ENCODE results near the gene CITED4. TPM values are rescaled to one million over a fixed set of nuclear protein-coding genes. Genes with fewer than 3 reads are reported as not detected.

The CITED4 gene
- polyA plus RNA-seq, 1 of the 3 experiments (the other 2 are of a cell fraction): 10.1 TPM

GRCh38 chr1:40842207-40842606 lies 20.0 kb downstream of the CITED4 start:
- Histone ChIP-seq H3K4me2 (no peak overlapping the region), H3K9me3 (no peaks in the 10 kb centered on the region), H3F3A (replicated peaks; ENCODE audit: insufficient read depth) (no peaks in the 10 kb centered on the region), H3K27me3 (ENCODE audit: insufficient read depth) (no peaks in the 10 kb centered on the region), H2AFZ (ENCODE audit: low read depth) (no peak overlapping the region), H3K79me2 (ENCODE audit: insufficient read depth) (no peaks in the 10 kb centered on the region), H3K4me1 (ENCODE audit: control insufficient read depth in 1 of 2, insufficient read depth in 2 of 2, low read depth in 1 of 2, low read length in 1 of 2) (no peaks in the 10 kb centered on the region; a peak in 1 of 4 replicates), H3K9ac (no peak overlapping the region), H3K27ac (ENCODE audit: low read depth in 2 of 2, low read length in 1 of 2) (no peak overlapping the region), H3K9me2 (no peaks in the 10 kb centered on the region), H4K20me1 (ENCODE audit: insufficient read depth) (no peaks in the 10 kb centered on the region), H3K36me3 (replicated peaks in 1 of 2; ENCODE audit: control insufficient read depth in 1 of 2, insufficient read depth in 2 of 2, low read length in 1 of 2) (no peaks in the 10 kb centered on the region), H3K4me3 (ENCODE audit: low read depth in 2 of 2, low read length in 1 of 2) (no peak overlapping the region)
- 45% methylated on average over 4 of the region's 4 CpGs for WGBS (ENCODE audit: low lambda C conversion rate)
- CTCF ChIA-PET: interaction anchor here (1.4 to 1.5 kb wide), 2 partner anchors 8 to 110 kb away, joined by 5 to 7 read pairs; no protein-coding TSS in a partner anchor
- POLR2A ChIA-PET: no interaction called here
- DNase-seq: no peak
- TF ChIP-seq ELF1 (IDR thresholded peaks at IDR 0.05) (no peak), MAX (IDR thresholded peaks at IDR 0.05; ENCODE audit: low read depth) (no peak), IRF3 (IDR thresholded peaks at IDR 0.05; ENCODE audit: low read depth, low read length) (no peak), CHD2 (IDR thresholded peaks at IDR 0.05; ENCODE audit: low read length, partially characterized antibody) (no peak), TCF12 (IDR thresholded peaks at IDR 0.05) (no peak), USF1 (IDR thresholded peaks at IDR 0.05; ENCODE audit: borderline replicate concordance, low read depth) (no peak), EP300 (IDR thresholded peaks at IDR 0.05; ENCODE audit: borderline replicate concordance in 1 of 2, low read depth in 1 of 2, low read length in 1 of 2) (no peak), USF2 (IDR thresholded peaks at IDR 0.05; ENCODE audit: borderline replicate concordance, low read depth, low read length) (no peak), EZH2phosphoT487 (IDR thresholded peaks at IDR 0.05; ENCODE audit: borderline replicate concordance, low read depth) (no peak), FOXM1 (IDR thresholded peaks at IDR 0.05; ENCODE audit: low read depth) (no peak), NRF1 (IDR thresholded peaks at IDR 0.05; ENCODE audit: low read depth, low read length) (no peak), TEAD4 (IDR thresholded peaks at IDR 0.05; ENCODE audit: borderline replicate concordance, insufficient read depth) (no peak), RFX5 (IDR thresholded peaks at IDR 0.05; ENCODE audit: low read length) (no peak), SIN3A (IDR thresholded peaks at IDR 0.05; ENCODE audit: borderline replicate concordance, low read depth, low read length) (no peak), SMC3 (IDR thresholded peaks at IDR 0.05; ENCODE audit: low read depth, low read length) (no peak), TAF1 (IDR thresholded peaks at IDR 0.05; ENCODE audit: borderline replicate concordance, low read depth, low read length) (no peak), YY1 (IDR thresholded peaks at IDR 0.05; ENCODE audit: low read depth) (no peak)
- TF ChIP-seq, protein P1, sequence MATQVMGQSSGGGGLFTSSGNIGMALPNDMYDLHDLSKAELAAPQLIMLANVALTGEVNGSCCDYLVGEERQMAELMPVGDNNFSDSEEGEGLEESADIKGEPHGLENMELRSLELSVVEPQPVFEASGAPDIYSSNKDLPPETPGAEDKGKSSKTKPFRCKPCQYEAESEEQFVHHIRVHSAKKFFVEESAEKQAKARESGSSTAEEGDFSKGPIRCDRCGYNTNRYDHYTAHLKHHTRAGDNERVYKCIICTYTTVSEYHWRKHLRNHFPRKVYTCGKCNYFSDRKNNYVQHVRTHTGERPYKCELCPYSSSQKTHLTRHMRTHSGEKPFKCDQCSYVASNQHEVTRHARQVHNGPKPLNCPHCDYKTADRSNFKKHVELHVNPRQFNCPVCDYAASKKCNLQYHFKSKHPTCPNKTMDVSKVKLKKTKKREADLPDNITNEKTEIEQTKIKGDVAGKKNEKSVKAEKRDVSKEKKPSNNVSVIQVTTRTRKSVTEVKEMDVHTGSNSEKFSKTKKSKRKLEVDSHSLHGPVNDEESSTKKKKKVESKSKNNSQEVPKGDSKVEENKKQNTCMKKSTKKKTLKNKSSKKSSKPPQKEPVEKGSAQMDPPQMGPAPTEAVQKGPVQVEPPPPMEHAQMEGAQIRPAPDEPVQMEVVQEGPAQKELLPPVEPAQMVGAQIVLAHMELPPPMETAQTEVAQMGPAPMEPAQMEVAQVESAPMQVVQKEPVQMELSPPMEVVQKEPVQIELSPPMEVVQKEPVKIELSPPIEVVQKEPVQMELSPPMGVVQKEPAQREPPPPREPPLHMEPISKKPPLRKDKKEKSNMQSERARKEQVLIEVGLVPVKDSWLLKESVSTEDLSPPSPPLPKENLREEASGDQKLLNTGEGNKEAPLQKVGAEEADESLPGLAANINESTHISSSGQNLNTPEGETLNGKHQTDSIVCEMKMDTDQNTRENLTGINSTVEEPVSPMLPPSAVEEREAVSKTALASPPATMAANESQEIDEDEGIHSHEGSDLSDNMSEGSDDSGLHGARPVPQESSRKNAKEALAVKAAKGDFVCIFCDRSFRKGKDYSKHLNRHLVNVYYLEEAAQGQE (IDR thresholded peaks at IDR 0.05; ENCODE audit: low read depth, low read length): no peak
- TF ChIP-seq, protein P2, sequence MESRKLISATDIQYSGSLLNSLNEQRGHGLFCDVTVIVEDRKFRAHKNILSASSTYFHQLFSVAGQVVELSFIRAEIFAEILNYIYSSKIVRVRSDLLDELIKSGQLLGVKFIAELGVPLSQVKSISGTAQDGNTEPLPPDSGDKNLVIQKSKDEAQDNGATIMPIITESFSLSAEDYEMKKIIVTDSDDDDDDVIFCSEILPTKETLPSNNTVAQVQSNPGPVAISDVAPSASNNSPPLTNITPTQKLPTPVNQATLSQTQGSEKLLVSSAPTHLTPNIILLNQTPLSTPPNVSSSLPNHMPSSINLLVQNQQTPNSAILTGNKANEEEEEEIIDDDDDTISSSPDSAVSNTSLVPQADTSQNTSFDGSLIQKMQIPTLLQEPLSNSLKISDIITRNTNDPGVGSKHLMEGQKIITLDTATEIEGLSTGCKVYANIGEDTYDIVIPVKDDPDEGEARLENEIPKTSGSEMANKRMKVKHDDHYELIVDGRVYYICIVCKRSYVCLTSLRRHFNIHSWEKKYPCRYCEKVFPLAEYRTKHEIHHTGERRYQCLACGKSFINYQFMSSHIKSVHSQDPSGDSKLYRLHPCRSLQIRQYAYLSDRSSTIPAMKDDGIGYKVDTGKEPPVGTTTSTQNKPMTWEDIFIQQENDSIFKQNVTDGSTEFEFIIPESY (IDR thresholded peaks at IDR 0.05; ENCODE audit: borderline replicate concordance, low read depth): no peak
